Naive B cell (primary cell): Measurements from ENCODE around the gene IQSEC1. TPM values are rescaled to one million over a fixed set of nuclear protein-coding genes. Genes with fewer than 3 reads are reported as not detected.

ENCODE experiments used
- ATAC-seq, 2 donors: fragments of 150-1000 bp; cut with Tn5 transposase; 2 replicates each; pipeline ENCODE4 v1.10.0; 2021; ENCODE audit warnings: low read depth in 2 of 2, mild to moderate bottlenecking in 2 of 2, moderate library complexity in 2 of 2
- DNase-seq: peaks from one replicate; pipeline ENCODE4 v3.0.0; 2022
- H3K27ac Mint-ChIP-seq, 6 donors: one replicate each; pipeline ENCODE4 v1.8.0; 2020 to 2022; ENCODE audit warnings: mild to moderate bottlenecking in 6 of 6, mixed read lengths in 6 of 6, moderate library complexity in 5 of 6, inconsistent platforms in 2 of 6
- H3K27me3 Mint-ChIP-seq, 3 donors: one replicate each; pipeline ENCODE4 v1.8.0; 2021 to 2022; ENCODE audit warnings: mixed read lengths in 3 of 3, mild to moderate bottlenecking in 1 of 3
- H3K36me3 Mint-ChIP-seq, 2 donors: one replicate each; pipeline ENCODE4 v1.8.0; 2020 to 2022; ENCODE audit warnings: mixed read lengths in 2 of 2, inconsistent platforms in 1 of 2, mild to moderate bottlenecking in 1 of 2
- H3K4me1 Mint-ChIP-seq, 3 donors: one replicate each; pipeline ENCODE4 v1.8.0; 2020 to 2022; ENCODE audit warnings: mixed read lengths in 3 of 3, inconsistent platforms in 1 of 3, mild to moderate bottlenecking in 1 of 3, moderate library complexity in 1 of 3
- H3K4me3 Mint-ChIP-seq, 8 donors: one replicate each; pipeline ENCODE4 v1.8.0; 2020 to 2022; ENCODE audit warnings: mild to moderate bottlenecking in 8 of 8, mixed read lengths in 8 of 8, moderate library complexity in 8 of 8, inconsistent platforms in 2 of 8
- H3K9me3 Mint-ChIP-seq, 7 donors: one replicate each; pipeline ENCODE4 v1.8.0; 2020 to 2022; ENCODE audit warnings: mixed read lengths in 7 of 7, mild to moderate bottlenecking in 5 of 7, inconsistent platforms in 2 of 7, moderate library complexity in 1 of 7
- polyA plus RNA-seq, 6 donors: library from polyadenylated mRNA; unstranded; fragments of 300-500 nt; fragmentation: Illumina TruSeq; gene quantifications; one replicate each; pipeline ENCODE4 v1.2.3, GENCODE V29; 2021; ENCODE audit warnings: low read depth in 6 of 6

Gene IQSEC1
- polyA plus RNA-seq, 6 donors from 2014 or later, result 14.6 to 73.4 (median 36.9) TPM

DNA sequence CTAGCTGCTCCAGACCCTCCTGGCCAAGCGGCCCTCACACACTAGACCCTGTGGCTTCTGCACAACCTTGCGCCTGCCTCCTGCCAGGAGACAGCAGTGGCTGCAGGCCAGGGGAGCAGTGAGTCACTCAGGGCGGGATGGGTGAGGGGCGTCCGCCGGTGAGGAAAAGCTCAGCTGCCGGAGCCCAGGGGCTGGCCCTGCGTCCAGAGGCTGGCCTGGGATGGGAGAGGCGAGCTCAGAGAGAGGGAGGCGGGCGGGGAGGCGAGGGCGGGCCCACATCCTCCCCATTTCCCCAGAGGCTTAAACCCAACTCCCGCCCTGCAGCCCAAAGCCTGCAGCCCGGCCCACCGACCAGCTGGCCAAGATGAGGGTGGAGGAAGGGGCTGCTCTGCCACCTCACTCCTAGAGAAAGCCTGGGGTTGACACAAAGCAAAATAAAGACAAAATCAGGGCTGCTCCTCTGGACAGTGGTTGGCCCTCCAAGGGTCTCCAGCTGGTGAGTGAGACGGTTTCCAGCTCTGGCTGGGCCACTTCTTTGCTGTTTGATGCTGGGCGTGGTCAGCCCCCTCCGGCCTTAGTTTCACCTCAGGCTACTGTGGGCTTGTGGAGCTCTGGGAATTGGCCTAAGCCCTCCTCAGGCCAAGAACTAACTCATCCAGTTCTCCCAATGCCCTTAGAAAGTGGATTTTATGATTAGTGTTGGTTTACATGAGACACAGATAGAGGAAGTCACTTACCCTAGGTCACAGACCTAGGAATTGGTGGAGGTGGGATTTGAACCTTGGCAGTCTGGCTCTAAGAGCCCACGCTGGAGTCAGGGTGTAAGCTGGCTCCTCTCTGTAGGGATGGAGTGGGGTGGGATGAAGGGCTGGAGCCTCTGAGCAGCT lies 50.6 kb downstream of the IQSEC1 start:
- H3K36me3 Mint-ChIP-seq, result peaks cover 5 to 10% of the 10 kb centered on the region in 2 donors
- ATAC-seq (peak; percentile 44 to 47), DNase-seq (peak; percentile 61)
- H3K27ac Mint-ChIP-seq, result peak overlapping the region; percentile 96 to 100 (median 98)
- no peaks in the 10 kb centered on the region for H3K27me3 Mint-ChIP-seq
- H3K9me3 Mint-ChIP-seq, result peaks cover 0 to 7% (median 0%) of the 10 kb centered on the region in 7 donors
- H3K4me3 Mint-ChIP-seq, result peak overlapping the region; percentile 83 to 100 (median 100)
- peaks cover 62 to 95% (median 77%) of the 10 kb centered on the region in 3 donors for H3K4me1 Mint-ChIP-seq

DNA sequence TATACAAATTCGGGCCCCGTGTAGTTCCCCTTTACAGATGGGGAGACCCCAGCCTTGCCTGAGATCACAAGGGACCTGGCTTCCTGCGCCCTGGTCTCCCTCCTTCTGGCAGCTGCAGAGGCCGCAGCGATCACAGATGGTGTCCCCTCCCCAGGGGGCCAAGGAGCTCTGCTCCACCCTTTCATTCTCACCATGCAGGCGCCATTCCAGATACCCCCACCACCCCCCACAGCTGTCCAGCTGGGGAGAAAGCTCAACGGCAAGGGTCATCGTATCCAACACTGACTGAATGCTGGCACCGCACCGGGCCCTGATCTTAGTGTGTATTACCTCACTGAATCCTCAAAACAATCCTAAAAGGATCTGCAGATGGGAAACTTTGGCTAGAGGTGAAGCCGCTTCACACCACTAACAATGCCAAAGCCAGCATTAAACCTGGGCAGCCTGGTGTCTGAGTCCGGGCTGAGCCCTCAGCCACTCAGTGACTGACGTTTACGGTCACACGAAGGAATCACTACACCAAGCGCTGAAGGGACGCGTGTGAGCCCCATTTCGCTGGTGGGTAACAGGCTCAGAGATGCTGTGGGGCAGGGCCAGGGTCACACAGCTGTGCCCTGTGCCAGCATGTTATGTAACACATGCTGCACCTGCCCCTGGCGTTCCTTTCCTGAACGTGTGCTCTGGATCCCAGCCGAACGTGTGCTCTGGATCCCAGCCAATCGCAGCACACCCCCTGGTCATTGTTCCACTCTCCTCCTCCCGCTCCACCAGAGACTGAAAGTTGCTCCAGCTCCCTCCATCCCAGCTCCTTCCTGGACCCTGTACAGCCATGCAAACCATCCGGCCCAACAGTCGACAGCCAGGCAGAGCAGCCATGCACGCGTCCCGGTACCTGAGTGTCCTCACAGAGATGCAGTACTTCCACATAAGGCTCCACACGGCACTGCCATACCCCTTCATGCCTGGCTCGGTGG lies 51.8 kb downstream of the IQSEC1 start:
- Mint-ChIP-seq H3K27ac (peak overlapping the region; percentile 96 to 100 (median 98)), H3K9me3 (peaks cover 0 to 7% (median 0%) of the 10 kb centered on the region in 7 donors), H3K27me3 (no peaks in the 10 kb centered on the region), H3K4me1 (peaks cover 63 to 95% (median 81%) of the 10 kb centered on the region in 3 donors), H3K36me3 (peaks cover 5 to 17% of the 10 kb centered on the region in 2 donors), H3K4me3 (peak overlapping the region; percentile 83 to 100 (median 100))
- ATAC-seq, result peak; percentile 65 to 71
- peak; percentile 86 for DNase-seq

DNA sequence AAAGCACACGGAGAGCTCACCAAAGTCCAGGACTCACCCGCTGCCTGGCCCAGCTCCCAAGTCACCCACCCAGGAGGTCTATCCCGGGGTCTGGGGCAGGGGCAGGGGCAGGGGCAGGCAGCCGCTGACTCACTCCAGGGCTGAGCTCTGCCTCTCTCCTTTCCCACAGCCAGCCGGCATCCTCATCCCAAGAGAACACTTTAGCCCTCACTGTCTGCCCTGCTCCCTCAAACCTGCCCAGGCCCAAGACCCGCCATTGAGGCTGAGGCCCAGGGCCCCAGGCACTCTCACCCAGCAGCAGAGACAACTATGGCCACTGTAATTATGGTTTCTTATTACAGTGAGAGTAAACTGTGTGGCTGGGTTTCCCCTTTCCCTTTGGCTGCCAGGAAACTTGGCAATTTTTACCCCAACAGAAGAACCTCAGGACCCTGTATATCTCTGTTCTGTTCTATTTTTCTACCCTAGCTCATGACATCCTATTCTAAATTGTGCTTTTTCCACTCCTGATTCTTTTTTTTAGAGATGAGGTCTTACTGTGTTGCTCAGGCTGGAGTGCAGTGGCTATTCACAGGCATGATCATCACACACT lies 53.0 kb downstream of the IQSEC1 start:
- Mint-ChIP-seq H3K27me3 (no peaks in the 10 kb centered on the region), H3K4me1 (peaks cover 64 to 96% (median 85%) of the 10 kb centered on the region in 3 donors), H3K9me3 (peaks cover 0 to 7% (median 0%) of the 10 kb centered on the region in 7 donors), H3K4me3 (peak overlapping the region; percentile 83 to 100 (median 100)), H3K36me3 (peaks cover 5 to 17% of the 10 kb centered on the region in 2 donors), H3K27ac (peak overlapping the region; percentile 96 to 100 (median 98))
- ATAC-seq (no peak), DNase-seq (no peak)

DNA sequence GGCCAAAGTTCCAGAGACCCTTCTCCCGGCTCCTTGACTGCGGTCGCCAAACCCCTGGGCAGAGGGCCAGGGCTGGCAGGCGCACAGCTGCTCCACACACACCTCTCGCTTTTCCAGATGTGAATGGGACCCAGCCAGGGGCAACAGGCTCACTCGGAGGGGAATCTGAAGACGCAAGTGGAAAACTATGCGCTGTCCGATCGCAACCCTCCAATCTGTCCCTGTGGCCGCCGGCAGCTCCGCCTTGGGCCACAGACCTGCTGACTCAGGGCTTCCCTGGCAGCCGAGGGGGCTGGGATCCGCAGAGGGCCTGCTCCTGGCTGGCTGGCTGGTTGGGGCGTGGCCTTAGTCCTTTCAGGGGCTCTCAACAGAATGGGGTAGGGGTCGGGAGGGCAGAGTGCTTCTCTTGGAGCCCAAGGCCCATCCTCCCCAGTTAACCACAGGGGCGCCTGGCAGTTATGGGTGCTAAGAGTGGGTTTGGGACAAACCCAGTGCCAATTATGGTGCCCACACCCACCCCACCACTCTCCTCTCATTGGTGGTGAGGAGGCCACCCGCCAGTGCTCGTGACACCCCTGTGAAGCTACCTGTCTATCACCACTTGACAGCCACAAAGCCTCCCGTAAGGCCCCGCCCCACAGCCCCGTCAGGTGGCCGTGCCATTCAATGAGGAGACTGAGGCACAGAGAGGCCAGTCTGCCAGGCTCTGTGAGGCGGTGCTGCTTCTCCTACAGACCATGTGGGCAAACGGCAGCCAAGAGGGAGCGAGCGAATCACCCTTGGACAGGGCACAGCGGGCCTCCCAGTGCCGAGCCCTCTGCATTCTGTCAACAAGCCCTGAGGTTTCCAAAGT lies 53.8 kb downstream of the IQSEC1 start:
- peak overlapping the region; percentile 83 to 100 (median 100) for H3K4me3 Mint-ChIP-seq
- H3K4me1 Mint-ChIP-seq, result peaks cover 59 to 96% (median 85%) of the 10 kb centered on the region in 3 donors
- peaks cover 0 to 4% (median 0%) of the 10 kb centered on the region in 7 donors for H3K9me3 Mint-ChIP-seq
- no peak for ATAC-seq
- H3K36me3 Mint-ChIP-seq, result peaks cover 5 to 17% of the 10 kb centered on the region in 2 donors
- H3K27me3 Mint-ChIP-seq, result no peaks in the 10 kb centered on the region
- peak overlapping the region in 5 of 6 donors; percentile 79 to 100 (median 97) for H3K27ac Mint-ChIP-seq
- no peak for DNase-seq

DNA sequence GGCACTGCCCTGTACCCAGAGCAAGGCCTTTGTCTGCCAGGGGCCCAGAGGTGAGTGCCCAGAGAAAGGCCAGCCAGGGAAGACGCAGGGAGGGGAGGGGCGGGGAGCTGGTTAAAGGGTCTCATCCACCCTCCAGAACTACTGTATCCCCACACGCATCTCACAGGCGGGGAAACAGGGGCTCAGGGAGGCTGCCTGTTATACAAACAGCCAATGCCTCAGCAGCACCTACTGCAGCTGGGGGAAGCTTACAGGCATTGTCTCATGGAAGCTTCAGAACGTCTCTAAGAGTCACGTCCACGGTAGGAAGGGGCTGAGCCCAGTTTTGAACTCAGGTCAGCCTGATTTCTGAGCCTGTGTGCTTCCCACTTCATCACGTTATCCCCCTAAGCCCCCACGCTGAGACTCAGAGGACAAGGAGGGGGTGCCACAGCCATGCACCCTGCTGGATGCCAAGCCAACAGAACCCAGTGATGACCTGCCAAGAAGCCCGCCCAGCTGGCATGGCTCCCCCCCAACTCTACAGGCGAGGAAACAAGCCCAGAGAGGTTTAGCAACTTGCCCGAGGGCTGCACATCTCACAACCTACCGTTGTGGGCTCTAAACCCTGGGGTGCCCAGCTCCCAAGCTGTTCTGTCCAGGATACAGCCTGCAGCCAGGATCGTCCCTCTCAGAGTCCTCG lies 54.5 kb downstream of the IQSEC1 start:
- Mint-ChIP-seq H3K4me3 (peak overlapping the region; percentile 82 to 100 (median 88)), H3K27me3 (no peaks in the 10 kb centered on the region), H3K4me1 (peaks cover 51 to 93% (median 85%) of the 10 kb centered on the region in 3 donors), H3K9me3 (no peaks in the 10 kb centered on the region), H3K36me3 (peaks cover 5 to 17% of the 10 kb centered on the region in 2 donors), H3K27ac (peak overlapping the region; percentile 95 to 100 (median 98))
- DNase-seq, result no peak
- no peak for ATAC-seq

DNA sequence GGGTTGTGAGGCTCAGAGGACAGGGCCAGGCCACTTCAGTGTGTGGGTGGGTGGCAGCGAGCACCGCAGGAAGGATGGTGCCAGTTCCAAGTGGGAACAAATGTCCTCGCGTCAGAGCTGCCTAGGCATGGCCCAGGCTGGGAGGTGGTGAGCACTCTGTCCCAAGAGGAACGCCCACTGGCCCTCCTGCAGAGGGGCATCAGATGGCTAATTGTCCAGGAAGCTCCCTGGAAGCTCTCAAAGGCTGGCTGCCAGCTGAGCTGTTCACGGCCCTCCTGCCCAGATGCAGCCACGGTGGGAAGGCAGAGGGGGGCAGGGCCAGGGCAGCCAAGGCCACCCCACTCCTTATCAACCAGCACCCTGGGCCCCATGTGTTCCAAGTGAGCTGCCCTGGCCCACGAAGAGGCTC lies 55.2 kb downstream of the IQSEC1 start:
- Mint-ChIP-seq H3K9me3 (no peaks in the 10 kb centered on the region), H3K36me3 (peaks cover 5 to 17% of the 10 kb centered on the region in 2 donors), H3K27me3 (no peaks in the 10 kb centered on the region), H3K27ac (peak overlapping the region; percentile 96 to 100 (median 99)), H3K4me3 (peak overlapping the region; percentile 82 to 100 (median 88)), H3K4me1 (peaks cover 53 to 93% (median 85%) of the 10 kb centered on the region in 3 donors)
- no peak for DNase-seq
- no peak for ATAC-seq

DNA sequence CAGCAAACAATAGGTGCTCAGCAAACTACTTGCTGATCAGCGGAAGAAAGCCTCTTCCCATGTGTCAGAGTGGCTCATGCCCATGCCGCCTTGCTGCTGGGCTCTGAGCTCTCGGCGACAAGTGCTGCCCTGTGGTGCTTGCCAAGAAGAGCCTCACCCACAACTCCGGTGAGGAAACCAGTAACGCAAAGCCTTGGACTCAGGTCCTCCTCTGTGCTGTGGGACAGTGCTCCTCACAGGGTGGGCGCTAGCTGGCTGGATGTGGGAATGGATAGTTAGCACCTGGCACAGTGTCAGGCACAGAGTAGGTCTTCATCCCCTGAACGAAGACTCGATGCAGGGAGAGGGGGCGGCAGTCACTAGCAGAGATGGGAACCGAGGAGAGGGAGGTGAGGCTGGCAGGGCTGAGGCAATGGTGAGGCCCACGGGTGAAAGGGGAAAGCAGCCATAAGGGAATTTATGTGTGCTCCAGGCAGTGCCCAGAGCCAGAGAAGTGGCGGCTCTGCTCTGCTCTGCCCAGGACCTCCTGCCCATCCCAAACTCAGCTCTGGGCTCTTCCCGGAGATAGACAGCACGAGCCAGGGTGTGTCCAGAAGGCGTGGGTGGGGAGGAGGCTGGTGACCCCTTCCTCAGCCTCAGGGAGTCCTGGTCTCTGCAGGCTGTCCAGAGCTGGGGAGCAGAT lies 55.7 kb downstream of the IQSEC1 start:
- DNase-seq (no peak), ATAC-seq (no peak)
- H3K4me3 Mint-ChIP-seq, result peak overlapping the region; percentile 83 to 100 (median 92)
- H3K4me1 Mint-ChIP-seq, result peaks cover 52 to 93% (median 85%) of the 10 kb centered on the region in 3 donors
- H3K27me3 Mint-ChIP-seq, result no peaks in the 10 kb centered on the region
- no peaks in the 10 kb centered on the region for H3K9me3 Mint-ChIP-seq
- H3K27ac Mint-ChIP-seq, result peak overlapping the region; percentile 97 to 100 (median 100)
- H3K36me3 Mint-ChIP-seq, result peaks cover 5 to 17% of the 10 kb centered on the region in 2 donors

DNA sequence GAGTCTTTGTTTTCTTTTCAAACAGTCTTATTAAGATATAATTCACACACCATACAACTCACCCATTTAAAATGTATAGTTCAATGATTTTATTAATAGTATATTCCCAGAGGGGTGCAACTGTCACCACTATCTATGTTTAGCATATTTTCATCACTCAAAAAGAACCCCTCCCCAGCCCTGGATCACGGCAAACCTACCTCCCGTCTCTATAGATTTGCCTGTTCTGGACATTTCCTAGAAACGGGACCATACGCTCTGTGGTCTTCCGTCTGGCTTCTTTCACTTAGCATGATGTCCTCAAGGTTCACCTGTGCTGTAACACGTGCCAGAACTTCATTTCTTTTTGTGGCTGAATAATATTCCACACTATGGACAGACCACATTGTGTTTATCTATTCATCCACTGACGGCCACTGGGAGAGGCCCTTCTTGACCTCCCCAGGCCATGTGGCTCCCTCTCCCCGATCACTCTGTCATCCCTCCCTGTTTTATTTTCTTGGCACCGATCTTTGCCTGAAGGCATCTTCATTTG lies 56.4 kb downstream of the IQSEC1 start:
- peak overlapping the region; percentile 83 to 95 (median 90) for H3K4me3 Mint-ChIP-seq
- DNase-seq (no peak), ATAC-seq (no peak)
- H3K4me1 Mint-ChIP-seq, result peaks cover 55 to 93% (median 90%) of the 10 kb centered on the region in 3 donors
- H3K36me3 Mint-ChIP-seq, result peaks cover 5 to 13% of the 10 kb centered on the region in 2 donors
- no peaks in the 10 kb centered on the region for H3K27me3 Mint-ChIP-seq
- H3K9me3 Mint-ChIP-seq, result no peaks in the 10 kb centered on the region
- peak overlapping the region; percentile 97 to 100 (median 100) for H3K27ac Mint-ChIP-seq

DNA sequence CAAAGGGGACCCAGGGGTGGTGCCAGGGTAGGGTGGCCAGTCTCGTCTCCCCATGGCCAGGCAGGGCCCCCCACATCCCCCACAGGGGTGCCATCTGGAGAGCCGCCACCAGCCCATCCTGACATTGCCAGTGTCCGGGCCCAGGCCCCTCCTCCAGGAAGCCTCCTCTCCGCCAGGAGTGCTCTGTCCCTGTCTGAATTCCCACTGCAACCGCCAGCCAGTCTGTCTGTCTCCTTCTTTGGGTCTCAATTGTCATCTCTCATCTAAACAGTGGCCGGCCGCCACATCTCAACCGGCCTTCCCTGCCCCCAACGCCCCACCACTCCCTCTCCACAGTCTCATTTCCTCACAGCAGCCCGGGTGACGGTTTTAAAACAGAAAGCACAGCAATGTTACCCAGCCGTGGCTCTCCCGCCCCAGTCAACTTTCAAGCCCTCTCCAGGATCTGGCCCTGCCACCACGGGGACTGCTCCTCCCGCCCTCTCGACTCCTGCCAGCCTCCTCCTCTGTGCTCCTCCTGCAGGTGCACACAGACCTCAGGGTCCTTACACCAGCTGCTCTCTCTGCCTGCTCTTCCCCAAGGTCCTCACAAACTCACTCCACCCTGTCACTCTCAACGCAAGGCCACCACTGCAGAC lies 57.0 kb downstream of the IQSEC1 start:
- Mint-ChIP-seq H3K4me1 (peaks cover 59 to 95% (median 93%) of the 10 kb centered on the region in 3 donors), H3K27ac (peak overlapping the region; percentile 97 to 100 (median 100)), H3K36me3 (peaks cover 9 to 10% of the 10 kb centered on the region in 2 donors), H3K9me3 (no peaks in the 10 kb centered on the region), H3K27me3 (no peaks in the 10 kb centered on the region), H3K4me3 (peak overlapping the region; percentile 83 to 95 (median 90))
- peak; percentile 89 for DNase-seq
- ATAC-seq, result peak; percentile 33 to 37

DNA sequence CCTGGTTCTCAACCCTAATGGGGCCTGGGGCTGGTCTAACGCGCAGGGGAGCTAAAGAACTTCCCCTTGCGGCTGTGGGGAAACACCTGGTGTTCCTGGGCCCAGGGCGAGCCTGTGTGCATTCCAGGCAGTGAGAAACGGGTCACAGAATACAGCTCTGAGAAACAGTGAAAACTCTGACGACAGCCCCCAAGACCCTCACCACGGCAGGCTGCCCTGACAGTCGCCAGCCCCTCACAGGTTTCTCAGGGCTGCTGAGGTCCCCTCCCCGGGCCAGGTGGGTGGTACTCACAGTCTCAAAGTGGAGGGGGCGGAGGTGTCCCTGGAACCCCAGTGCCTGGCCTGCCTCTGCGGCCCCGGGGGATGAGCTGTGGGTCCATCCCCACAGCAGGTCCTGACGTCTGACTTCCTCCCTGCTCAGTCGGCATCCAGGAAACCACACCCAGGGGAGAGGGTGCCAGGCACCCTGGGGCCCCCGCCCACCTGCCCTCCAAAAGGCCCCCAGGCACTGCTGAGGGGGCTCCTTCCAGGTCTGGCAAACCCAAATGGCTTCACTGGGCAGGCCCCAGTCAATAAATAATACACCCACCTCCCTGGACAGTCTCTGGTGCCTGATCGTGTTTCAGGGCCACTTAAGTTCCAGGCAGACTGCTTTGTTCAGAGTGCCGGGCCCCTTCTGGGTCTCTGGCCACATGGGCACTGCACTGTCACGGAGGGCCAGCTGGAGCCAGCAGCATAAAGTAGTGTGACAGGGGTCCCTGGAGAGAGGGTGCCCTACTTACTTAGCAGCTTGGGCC lies 57.7 kb downstream of the IQSEC1 start:
- Mint-ChIP-seq H3K36me3 (peaks cover 7 to 17% of the 10 kb centered on the region in 2 donors), H3K27ac (peak overlapping the region; percentile 97 to 100 (median 100)), H3K4me1 (peaks cover 60 to 95% (median 93%) of the 10 kb centered on the region in 3 donors), H3K27me3 (no peaks in the 10 kb centered on the region), H3K4me3 (peak overlapping the region; percentile 83 to 95 (median 90)), H3K9me3 (no peaks in the 10 kb centered on the region)
- ATAC-seq, result peak; percentile 56 to 58
- peak; percentile 90 for DNase-seq
